ENCODE results near the gene OPTN.

OPTN gene

GRCh38 chr10:13087986-13088618, 11.9 kb upstream of the OPTN start:
- no peaks in the 10 kb centered on the region for H3K36me3 ChIP-seq (ENCODE audit: control insufficient read depth, insufficient read depth, low read length)
- H3K4me3 ChIP-seq (ENCODE audit: low read depth, low read length), result no peak overlapping the region
- no peaks in the 10 kb centered on the region for H3K9me3 ChIP-seq (ENCODE audit: control insufficient read depth, low read length)
- no peaks in the 10 kb centered on the region for H3K4me1 ChIP-seq
- TF ChIP-seq CTCF (IDR thresholded peaks at IDR 0.05), result no peak
- no peak overlapping the region for H2AFZ ChIP-seq
- no peak overlapping the region for H3K9ac ChIP-seq
- no peaks in the 10 kb centered on the region for H3K27me3 ChIP-seq (ENCODE audit: control insufficient read depth, insufficient read depth, low read length)
- no peak overlapping the region for H3K4me2 ChIP-seq (ENCODE audit: low read length)
- H3K27ac ChIP-seq, result no peak overlapping the region
- H3K79me2 ChIP-seq, result no peaks in the 10 kb centered on the region

- no peaks in the 10 kb centered on the region for H3K9me3 ChIP-seq (ENCODE audit: control insufficient read depth, low read length)
- H3K4me1 ChIP-seq, result no peaks in the 10 kb centered on the region
- H3K36me3 ChIP-seq (ENCODE audit: control insufficient read depth, insufficient read depth, low read length), result no peaks in the 10 kb centered on the region
- H3K79me2 ChIP-seq, result no peaks in the 10 kb centered on the region
- no peak overlapping the region for H3K27ac ChIP-seq
- H3K27me3 ChIP-seq (ENCODE audit: control insufficient read depth, insufficient read depth, low read length), result no peaks in the 10 kb centered on the region
- no peak overlapping the region for H3K9ac ChIP-seq
- TF ChIP-seq CTCF (IDR thresholded peaks at IDR 0.05), result no peak
- no peak overlapping the region for H3K4me2 ChIP-seq (ENCODE audit: low read length)
- H3K4me3 ChIP-seq (ENCODE audit: low read depth, low read length), result no peak overlapping the region
- no peak overlapping the region for H2AFZ ChIP-seq
These were observed 10.6 kb upstream of the OPTN start for GRCh38 chr10:13089345-13089744.

DNA sequence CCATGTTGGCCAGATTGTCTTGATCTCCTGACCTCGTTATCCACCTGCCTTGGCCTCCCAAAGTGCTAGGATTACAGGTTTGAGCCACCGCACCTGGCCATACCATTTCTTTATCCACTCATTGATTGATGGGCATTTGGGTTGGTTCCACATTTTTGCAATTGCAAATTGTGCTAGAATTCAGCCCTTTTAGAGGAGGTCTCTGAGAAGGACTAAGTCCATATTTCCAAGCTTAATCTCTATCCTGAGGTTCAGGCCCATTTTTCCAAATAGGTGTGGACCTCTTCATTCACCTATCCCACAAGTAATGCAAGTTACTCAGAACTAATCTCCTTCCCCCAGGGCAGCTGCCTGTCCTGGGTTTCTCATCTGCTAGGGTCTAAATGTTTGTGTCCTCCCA, 9.7 kb upstream of the OPTN start:
- Histone ChIP-seq H3K79me2 (no peaks in the 10 kb centered on the region), H3K9me3 (ENCODE audit: control insufficient read depth, low read length) (no peaks in the 10 kb centered on the region), H3K4me1 (no peaks in the 10 kb centered on the region), H3K9ac (no peak overlapping the region), H3K4me3 (ENCODE audit: low read depth, low read length) (no peak overlapping the region), H3K27ac (no peak overlapping the region), H3K27me3 (ENCODE audit: control insufficient read depth, insufficient read depth, low read length) (no peaks in the 10 kb centered on the region), H3K36me3 (ENCODE audit: control insufficient read depth, insufficient read depth, low read length) (no peaks in the 10 kb centered on the region), H2AFZ (no peak overlapping the region), H3K4me2 (ENCODE audit: low read length) (no peak overlapping the region)
- TF ChIP-seq CTCF (IDR thresholded peaks at IDR 0.05), result no peak

GRCh38 chr10:13091801-13092200, 8.2 kb upstream of the OPTN start:
- no peak for TF ChIP-seq CTCF (IDR thresholded peaks at IDR 0.05)
- H3K79me2 ChIP-seq, result no peaks in the 10 kb centered on the region
- no peaks in the 10 kb centered on the region for H3K27me3 ChIP-seq (ENCODE audit: control insufficient read depth, insufficient read depth, low read length)
- H2AFZ ChIP-seq, result no peak overlapping the region
- no peaks in the 10 kb centered on the region for H3K4me1 ChIP-seq
- H3K4me3 ChIP-seq (ENCODE audit: low read depth, low read length), result no peak overlapping the region
- no peaks in the 10 kb centered on the region for H3K9me3 ChIP-seq (ENCODE audit: control insufficient read depth, low read length)
- no peak overlapping the region for H3K27ac ChIP-seq
- H3K36me3 ChIP-seq (ENCODE audit: control insufficient read depth, insufficient read depth, low read length), result no peaks in the 10 kb centered on the region
- no peak overlapping the region for H3K4me2 ChIP-seq (ENCODE audit: low read length)
- H3K9ac ChIP-seq, result no peak overlapping the region

Measured in parathyroid adenoma (tissue), 2 donors.